Psoas muscle (tissue), 8 donors: ENCODE data around the gene MYL1. TPM values are rescaled to one million over a fixed set of nuclear protein-coding genes. Genes with fewer than 3 reads are reported as not detected.

Experiments used
- ATAC-seq, 4 donors: fragments of 200-7000 bp; cut with Tn5 transposase; one replicate each; pipeline ENCODE4 v1.9.1; 2020; ENCODE audit warnings: moderate library complexity in 3 of 4, mild to moderate bottlenecking in 2 of 4
- DNase-seq, 2 donors: peaks; one replicate each; pipeline ENCODE4 v3.0.0-alpha.2; 2020
- H3K27ac ChIP-seq: fragments of 200-600 bp; one replicate; pipeline ENCODE4 v1.8.0; 2022
- H3K27me3 ChIP-seq, 3 donors: fragments of 200-600 bp in 1 of 3; one replicate each; pipeline versions ENCODE4 v1.6.1 to v1.8.0; 2013 to 2022; ENCODE audit warnings: low read length in 2 of 3, mild to moderate bottlenecking in 2 of 3, moderate library complexity in 1 of 3; ENCODE audit not compliant: insufficient read depth in 3 of 3
- H3K36me3 ChIP-seq, 2 donors: fragments of 200-600 bp in 1 of 2; one replicate each; pipeline versions ENCODE4 v1.6.1 to v1.8.0; 2013 to 2022; ENCODE audit warnings: low read depth in 1 of 2, mild to moderate bottlenecking in 1 of 2, moderate library complexity in 1 of 2; ENCODE audit not compliant: insufficient read depth in 1 of 2
- H3K4me1 ChIP-seq: fragments of 200-600 bp; one replicate; pipeline ENCODE4 v1.8.0; 2022
- H3K4me3 ChIP-seq: fragments of 200-600 bp; one replicate; pipeline ENCODE4 v1.8.0; 2022; ENCODE audit warnings: mild to moderate bottlenecking
- H3K9me3 ChIP-seq: fragments of 200-600 bp; one replicate; pipeline ENCODE4 v1.8.0; 2022
- CTCF ChIP-seq: fragments of 200-600 bp; IDR thresholded peaks from one replicate; pipeline ENCODE4 v1.8.0; 2022; ENCODE audit warnings: antibody characterized with exemption
- WGBS, 3 donors: extraction: QIAGEN DNeasy Blood & Tissue Kit; methylation state at CpG; one replicate each; pipeline versions ENCODE4 v1.1.6 to v1.1.7; 2013; 5-methylcytosine and 5-hydroxymethylcytosine counted together
- intact Hi-C, 2 donors: fragments of 100-400 bp; cut with DNase I; formaldehyde crosslinking; loops; one replicate each; pipeline versions ENCODE4 v1.11.0 to v1.14.2; 2022
- polyA plus RNA-seq, 3 donors: library from polyadenylated mRNA; stranded (reverse); fragments of 200-250 nt; gene quantifications; one replicate each; pipeline ENCODE4 v1.2.3, GENCODE V29; 2013
- total RNA-seq, 4 donors: library from RNA; stranded (reverse); fragmentation: NEBNext Ultra II Directional in 2 of 4; extraction: Animal tissue kit (Norgen Biotek cat#: 25700) in 2 of 4; gene quantifications; one replicate each; pipeline versions ENCODE4 v1.2.1 to v1.2.4, GENCODE V29; 2021 to 2023
- donor health status: healthy with polysubstance abuse.
- donor health status: DM: no; HTN: no; CAD: no; lungs with moderate emphysema.
- donor health status: Bipolar disorder and iron deficiency.
- donor health status: healthy.
- donor health status: DM: yes; HTN: yes; CAD: no.
- donor health status: DM: no; HTN: no; CAD: no.
- donor health status: DM: no; HTN: no; CAD: no.
- donor health status: DM: yes; HTN: yes; CAD: no.

MYL1 gene
- total and polyA plus RNA-seq, 7 donors: 2,439 to 9,971 (median 4,164) TPM

DNA sequence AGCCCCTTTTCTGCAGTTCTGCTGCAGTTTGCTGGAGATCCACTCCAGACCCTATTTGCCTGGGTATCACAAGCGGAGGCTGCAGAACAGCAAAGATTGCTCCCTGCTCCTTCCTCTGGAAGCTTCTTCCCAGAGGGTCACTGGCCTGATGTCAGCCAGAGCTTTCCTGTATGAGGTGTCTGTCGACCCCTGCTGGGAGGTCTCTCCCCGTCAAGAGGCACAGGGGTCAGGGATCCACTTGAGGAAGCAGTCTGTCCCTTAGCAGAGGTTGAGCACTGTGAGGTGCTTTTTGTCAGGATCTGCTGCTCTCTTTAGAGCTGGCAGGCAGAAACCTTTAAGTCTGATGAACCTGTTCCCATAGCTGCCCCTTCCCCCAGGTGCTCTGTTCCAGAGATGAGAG lies 42.0 kb upstream of the MYL1 start:
- no peak for TF ChIP-seq CTCF
- 56 to 64% (median 57%) methylated on average over 3 of the region's 3 CpGs for WGBS, 3 donors
- Histone ChIP-seq H3K9me3 (no peaks in the 10 kb centered on the region), H3K36me3 (no peaks in the 10 kb centered on the region), H3K4me3 (no peak overlapping the region), H3K27me3 (no peaks in the 10 kb centered on the region), H3K4me1 (no peaks in the 10 kb centered on the region), H3K27ac (no peak overlapping the region)
- DNase-seq (no peak), ATAC-seq (no peak)
- intact Hi-C loops: no loop called here

- intact Hi-C loops: no loop called here
- no peaks in the 10 kb centered on the region for H3K36me3 ChIP-seq
- no peaks in the 10 kb centered on the region for H3K4me1 ChIP-seq
- H3K9me3 ChIP-seq: no peaks in the 10 kb centered on the region
- no peak overlapping the region for H3K27ac ChIP-seq
- no peak overlapping the region for H3K4me3 ChIP-seq
- DNase-seq: no peak
- no peaks in the 10 kb centered on the region for H3K27me3 ChIP-seq
- TF ChIP-seq CTCF: no peak
- peak in 2 of 4 donors; percentile 47 to 54 for ATAC-seq
- WGBS, 3 donors: 67 to 75% (median 68%) methylated on average over 2 of the region's 2 CpGs
These were observed 22.2 kb upstream of the MYL1 start for GRCh38 chr2:210337159-210337558.

- WGBS, 3 donors: 34 to 66% (median 37%) methylated on average over 9 of the region's 9 CpGs
- no peak for TF ChIP-seq CTCF
- intact Hi-C loops: loop anchor here (1.0 to 5.0 kb wide), 3 partner anchors 47 to 67 kb away; no protein-coding TSS in a partner anchor
These were observed 9.9 kb upstream of the MYL1 start for GRCh38 chr2:210324906-210325305.

DNA sequence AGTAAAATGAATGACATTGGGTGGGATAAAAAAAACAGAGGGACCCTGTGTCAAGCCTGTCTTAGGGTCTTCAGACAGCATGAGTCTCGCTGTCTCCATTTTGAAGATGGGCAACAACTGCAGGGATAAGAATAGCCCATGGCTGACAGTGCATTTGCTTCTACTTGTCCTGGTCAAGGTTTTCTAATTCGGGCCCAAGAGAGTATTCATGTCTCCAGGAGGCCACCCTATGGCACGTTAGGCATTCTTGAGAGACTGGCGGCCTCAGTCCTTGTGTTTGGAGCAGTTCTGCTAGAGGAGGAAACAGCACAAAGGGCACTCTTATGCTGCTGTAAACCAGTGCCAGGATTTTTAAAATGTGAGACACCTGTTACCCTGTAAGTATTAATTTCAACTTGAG lies 9.5 kb upstream of the MYL1 start:
- H3K36me3 ChIP-seq: no peaks in the 10 kb centered on the region
- intact Hi-C loops: loop anchor here in 1 of 2 donors (1.0 kb wide), 1 partner anchor 68 kb away; no protein-coding TSS in a partner anchor
- no peak for DNase-seq
- peak; percentile 90 to 94 (median 90) for ATAC-seq
- WGBS, 3 donors: 20 to 40% (median 22%) methylated on average over 4 of the region's 4 CpGs
- no peak for TF ChIP-seq CTCF
- no peaks in the 10 kb centered on the region for H3K9me3 ChIP-seq
- peaks cover 29% of the 10 kb centered on the region for H3K4me1 ChIP-seq
- peak overlapping the region; percentile 58 for H3K4me3 ChIP-seq
- peak overlapping the region; percentile 85 for H3K27ac ChIP-seq
- no peaks in the 10 kb centered on the region for H3K27me3 ChIP-seq

More at GRCh38 chr2:210324906-210325305, 9.9 kb upstream of the MYL1 start:
- peak overlapping the region; percentile 85 for H3K27ac ChIP-seq
- H3K4me1 ChIP-seq: peaks cover 29% of the 10 kb centered on the region
- H3K36me3 ChIP-seq: no peaks in the 10 kb centered on the region
- ATAC-seq (peak in 3 of 4 donors; percentile 11 to 15 (median 13)), DNase-seq (no peak)
- H3K27me3 ChIP-seq: no peaks in the 10 kb centered on the region
- H3K4me3 ChIP-seq: peak overlapping the region; percentile 58
- no peaks in the 10 kb centered on the region for H3K9me3 ChIP-seq

GRCh38 chr2:210323003-210323402 lies 8.0 kb upstream of the MYL1 start:
- TF ChIP-seq CTCF: no peak
- peak overlapping the region; percentile 16 for H3K4me3 ChIP-seq
- no peaks in the 10 kb centered on the region for H3K36me3 ChIP-seq
- peak overlapping the region; percentile 85 for H3K27ac ChIP-seq
- no peaks in the 10 kb centered on the region for H3K27me3 ChIP-seq
- H3K9me3 ChIP-seq: no peaks in the 10 kb centered on the region
- intact Hi-C loops: no loop called here
- ATAC-seq (peak; percentile 69 to 83 (median 74)), DNase-seq (no peak)
- peaks cover 38% of the 10 kb centered on the region for H3K4me1 ChIP-seq
- 20 to 43% (median 33%) methylated on average over 4 of the region's 4 CpGs for WGBS, 3 donors
